Loucy (cell line): ENCODE results near the gene PARD6G.

ENCODE experiments used
- CTCF ChIP-seq: fragments of 200-600 bp; sonication (generic); conservative IDR thresholded peaks from 2 replicates; pipeline ENCODE4 v1.5.1; 2014; ENCODE audit warnings: mild to moderate bottlenecking, antibody characterized with exemption, low read length
- EZH2phosphoT487 ChIP-seq: fragments of 200-600 bp; IDR thresholded peaks from 2 replicates; pipeline ENCODE4 v1.6.1; 2018; ENCODE audit warnings: antibody characterized with exemption, mild to moderate bottlenecking, moderate library complexity, borderline replicate concordance

GRCh38 chr18:80187956-80188642 lies 59.2 kb downstream of the PARD6G start:
- no peak for TF ChIP-seq EZH2phosphoT487
- TF ChIP-seq CTCF = no peak
